GM21447 (cell line): ENCODE data around the gene DNM3.
"Not testable (repeated sequence)": the region's sequence is repeated elsewhere in the genome, so short reads cannot be mapped to it uniquely, and the experiment has no call there.

ENCODE experiments used
- ATAC-seq: cut with Tn5 transposase; IDR thresholded peaks from one replicate; pipeline ENCODE4 v1.9.1; 2021; ENCODE audit not compliant: unreplicated experiment

Gene DNM3

GRCh38 chr1:172018727-172019311 is 177.5 kb downstream of the DNM3 start:
- ATAC-seq = no peak

DNA sequence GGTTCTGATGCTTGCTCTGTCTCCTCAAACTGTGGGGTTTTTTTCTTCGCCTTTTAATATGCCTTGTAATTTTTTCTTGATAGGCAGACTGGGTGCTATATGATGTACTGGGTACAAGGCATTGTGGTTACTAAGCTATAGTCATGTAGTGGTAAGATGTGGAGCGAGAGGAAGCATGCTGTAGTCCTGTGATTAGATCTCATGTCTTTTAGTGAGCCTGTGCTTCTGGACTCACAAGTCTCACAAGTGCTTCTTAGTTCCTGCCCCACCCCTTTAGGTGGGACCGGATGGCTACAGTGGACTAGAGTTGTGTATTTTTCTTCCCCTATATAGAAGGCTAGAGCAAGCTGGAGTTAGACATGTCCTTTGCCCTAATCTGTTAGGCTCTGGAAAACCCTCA is 178.7 kb downstream of the DNM3 start:
- no peak for ATAC-seq

DNA sequence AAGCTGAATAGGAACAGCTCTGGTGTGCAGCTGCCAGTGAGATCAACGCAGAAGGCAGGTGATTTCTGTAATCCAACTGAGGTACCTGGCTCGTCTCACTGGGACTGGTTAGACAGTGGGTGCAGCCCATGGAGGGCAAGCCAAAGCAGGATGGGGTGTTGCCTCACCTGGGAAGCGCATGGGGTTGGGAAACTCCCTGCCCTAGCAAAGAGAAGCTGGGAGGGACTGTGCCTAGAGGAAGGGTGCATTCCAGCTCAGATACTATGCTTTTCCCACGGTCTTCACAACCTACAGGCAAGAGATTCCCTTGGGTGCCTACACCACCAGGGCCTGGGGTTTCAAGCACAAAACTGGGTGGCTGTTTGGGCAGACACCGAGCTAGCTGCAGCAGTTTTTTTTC is 183.2 kb downstream of the DNM3 start:
- no peak for ATAC-seq

DNA sequence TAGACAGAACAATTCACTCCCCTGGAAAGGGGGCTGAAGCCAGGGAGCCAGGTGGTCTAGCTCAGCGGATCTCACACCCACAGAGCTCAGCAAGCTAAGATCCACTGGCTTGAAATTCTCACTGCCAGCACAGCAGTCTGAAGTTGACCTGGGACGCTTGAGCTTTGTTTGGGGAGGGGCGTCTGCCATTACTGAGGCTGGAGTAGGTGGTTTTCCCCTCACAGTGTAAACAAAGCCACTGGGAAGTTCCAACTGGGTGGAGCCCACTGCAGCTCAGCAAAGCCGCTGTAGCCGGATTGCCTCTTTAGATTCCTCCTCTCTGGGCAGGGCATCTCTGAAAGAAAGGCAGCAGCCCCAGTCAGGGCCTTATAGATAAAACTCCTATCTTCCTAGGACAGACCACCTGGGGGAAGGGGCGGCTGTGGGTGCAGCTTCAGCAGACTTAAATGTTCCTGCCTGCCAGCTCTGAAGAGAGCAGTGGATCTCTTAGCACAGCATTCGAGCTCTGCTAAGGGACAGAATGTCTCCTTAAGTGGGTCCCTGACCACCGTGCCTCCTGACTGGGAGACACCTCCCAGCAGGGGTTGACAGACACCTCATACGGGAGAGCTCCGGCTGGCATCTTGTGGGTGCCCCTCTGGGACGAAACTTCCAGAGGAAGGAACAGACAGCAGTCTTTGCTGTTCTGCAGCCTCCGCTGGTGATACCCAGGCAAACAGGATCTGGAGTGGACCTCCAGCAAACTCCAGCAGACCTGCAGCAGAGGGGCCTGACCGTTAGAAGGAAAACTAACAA is 183.8 kb downstream of the DNM3 start:
- not testable (repeated sequence) for ATAC-seq

GRCh38 chr1:172040466-172040865 is 199.2 kb downstream of the DNM3 start:
- no peak for ATAC-seq

- ATAC-seq = no peak
Measured at GRCh38 chr1:172041102-172041501, 199.8 kb downstream of the DNM3 start.

DNA sequence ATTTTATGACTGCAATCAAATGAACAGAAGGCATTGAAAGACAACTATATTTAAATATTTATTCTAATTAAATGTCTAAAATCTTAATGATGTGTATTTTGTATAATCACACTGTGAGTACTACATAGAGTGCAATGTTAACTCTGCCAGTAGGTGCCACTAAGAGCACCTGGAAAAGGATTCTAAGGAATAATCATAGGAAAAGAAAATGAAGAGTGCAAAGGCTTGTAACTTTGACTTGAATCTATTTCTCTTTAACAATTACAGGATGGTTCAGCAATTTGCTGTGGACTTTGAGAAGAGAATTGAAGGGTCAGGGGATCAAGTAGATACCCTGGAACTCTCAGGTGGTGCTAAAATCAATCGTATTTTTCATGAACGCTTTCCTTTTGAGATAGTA is 200.4 kb downstream of the DNM3 start:
- ATAC-seq = no peak

GRCh38 chr1:172043900-172044299 is 202.6 kb downstream of the DNM3 start:
- ATAC-seq = no peak

DNA sequence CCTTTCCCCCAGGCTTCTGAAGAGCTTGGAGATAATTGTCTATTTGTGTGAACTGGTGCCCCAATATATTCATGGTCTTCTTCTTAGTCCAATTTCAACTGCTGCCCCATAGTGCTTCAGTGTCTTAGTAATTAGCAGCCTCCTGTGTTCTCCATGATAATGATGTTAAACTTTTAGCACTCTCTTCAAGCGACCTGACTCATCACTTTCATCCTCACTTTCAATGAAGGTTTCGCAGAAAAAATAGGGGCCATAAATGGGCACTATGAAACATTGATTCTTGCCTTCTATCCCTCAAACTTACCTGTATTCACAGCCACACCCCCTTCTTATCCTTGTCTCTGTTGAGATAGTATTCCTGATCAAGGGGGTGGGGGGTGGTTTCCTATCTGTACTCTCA is 210.6 kb downstream of the DNM3 start:
- ATAC-seq = no peak

GRCh38 chr1:172054172-172054571 is 212.9 kb downstream of the DNM3 start:
- ATAC-seq = no peak

DNA sequence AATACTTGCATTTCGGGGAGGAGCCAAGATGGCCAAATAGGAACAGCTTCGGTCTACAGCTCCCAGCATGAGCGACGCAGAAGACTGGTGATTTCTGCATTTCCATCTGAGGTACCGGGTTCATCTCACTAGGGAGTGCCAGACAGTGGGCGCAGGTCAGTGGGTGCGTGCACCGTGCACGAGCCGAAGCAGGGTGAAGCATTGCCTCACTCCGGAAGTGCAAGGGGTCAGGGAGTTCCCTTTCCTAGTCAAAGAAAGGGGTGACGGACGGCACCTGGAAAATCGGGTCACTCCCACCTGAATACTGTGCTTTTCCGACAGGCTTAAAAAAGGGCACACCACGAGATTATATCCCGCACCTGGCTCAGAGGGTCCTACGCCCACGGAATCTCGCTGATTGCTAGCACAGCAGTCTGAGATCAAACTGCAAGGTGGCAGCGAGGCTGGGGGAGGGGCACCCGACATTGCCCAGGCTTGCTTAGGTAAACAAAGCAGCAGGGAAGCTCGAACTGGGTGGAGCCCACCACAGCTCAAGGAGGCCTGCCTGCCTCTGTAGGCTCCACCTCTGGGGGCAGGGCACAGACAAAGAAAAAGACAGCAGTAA is 214.6 kb downstream of the DNM3 start:
- not testable (repeated sequence) for ATAC-seq

DNA sequence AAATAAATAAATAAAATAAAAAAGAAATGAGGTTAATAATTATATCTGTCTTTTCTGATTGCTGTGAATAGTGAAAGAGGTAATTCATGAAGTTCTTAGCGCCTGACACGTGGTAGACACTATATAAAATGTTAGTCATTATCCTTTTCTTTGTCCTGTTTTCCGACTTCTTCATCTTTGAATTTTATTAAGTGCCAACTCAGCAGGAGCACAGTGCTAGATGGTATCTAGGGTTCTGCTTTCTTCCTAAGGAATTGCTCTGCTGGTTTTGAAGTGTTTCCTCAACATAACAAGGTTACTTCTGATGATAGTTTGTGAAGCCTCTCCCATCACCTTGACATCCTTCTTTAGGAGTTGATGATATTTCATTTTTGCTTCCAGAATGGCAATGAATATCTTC is 227.0 kb downstream of the DNM3 start:
- ATAC-seq = no peak

DNA sequence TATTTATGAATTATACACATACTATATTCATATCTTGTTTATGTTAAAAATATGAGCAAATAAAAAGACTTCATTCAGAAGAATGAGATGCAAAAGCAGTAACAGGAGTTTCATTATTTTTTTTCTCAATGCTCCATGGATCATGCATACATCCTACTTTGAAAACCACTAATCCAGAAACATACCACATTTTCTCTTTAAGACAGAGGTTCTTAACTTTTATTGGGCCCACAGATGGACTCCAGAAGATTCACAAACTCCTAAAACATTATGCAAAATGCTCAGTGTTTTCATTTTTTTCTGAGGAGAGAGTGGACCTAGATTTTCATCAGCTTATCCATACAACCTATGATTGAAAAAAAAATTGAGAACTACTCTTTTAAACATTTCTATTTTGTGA is 227.8 kb downstream of the DNM3 start:
- ATAC-seq = no peak

DNA sequence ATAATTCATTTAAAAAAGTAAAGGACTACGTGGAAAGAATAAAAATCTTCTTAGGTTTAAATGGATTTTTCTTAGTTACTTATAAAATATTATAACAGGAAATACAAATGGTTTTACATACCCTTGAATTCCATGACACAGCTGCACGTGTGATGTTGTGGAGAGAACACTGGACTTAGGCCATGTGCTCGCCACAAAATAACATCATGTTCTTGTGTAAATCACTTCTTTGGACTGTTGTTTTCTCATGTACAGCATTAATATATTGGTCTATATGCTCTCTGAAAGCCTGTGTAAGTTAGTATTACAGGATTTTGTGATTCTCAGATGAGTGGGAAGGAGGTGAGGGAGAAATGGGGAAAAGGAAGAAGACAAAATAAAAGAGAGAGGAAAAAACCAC is 228.2 kb downstream of the DNM3 start:
- no peak for ATAC-seq

DNA sequence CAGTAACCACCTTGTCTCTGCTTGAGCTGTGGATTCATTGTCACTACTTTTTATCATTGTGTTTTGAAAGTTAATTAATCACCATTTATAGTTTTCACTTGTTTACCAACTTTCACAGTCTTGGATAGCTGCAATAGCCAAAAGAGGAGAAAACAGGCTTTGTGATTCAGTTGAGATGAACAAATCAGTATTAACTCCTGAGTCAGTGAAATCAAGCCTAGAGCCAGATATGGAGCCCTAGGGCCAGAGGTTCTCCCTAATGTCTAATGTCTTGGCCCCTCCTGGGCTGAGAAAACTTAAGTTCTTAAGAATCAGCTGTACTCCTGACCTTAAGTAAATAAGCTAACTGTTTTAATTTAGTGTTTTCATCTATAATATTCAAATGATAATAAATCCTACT is 228.8 kb downstream of the DNM3 start:
- ATAC-seq = no peak

DNA sequence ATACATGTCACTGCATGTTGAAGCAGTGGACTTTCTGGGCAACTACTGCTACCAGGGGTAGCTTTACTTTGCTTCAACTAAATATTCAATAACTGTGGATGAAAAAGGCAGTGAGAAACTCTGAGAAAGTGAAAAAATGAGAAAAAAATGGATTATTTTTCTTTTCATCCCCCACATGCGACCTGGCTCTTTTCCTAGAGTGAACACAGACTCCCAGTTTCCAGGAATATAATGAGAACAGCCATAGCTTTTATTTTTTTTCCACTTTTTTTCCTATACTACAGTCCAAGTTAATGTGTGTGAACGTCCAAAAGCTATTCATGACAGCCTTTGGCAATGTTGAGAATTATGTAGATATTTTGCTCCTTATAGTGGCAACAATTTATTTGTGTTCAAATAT is 230.4 kb downstream of the DNM3 start:
- no peak for ATAC-seq

GRCh38 chr1:172079859-172080258 is 238.6 kb downstream of the DNM3 start:
- ATAC-seq = not testable (repeated sequence)

DNA sequence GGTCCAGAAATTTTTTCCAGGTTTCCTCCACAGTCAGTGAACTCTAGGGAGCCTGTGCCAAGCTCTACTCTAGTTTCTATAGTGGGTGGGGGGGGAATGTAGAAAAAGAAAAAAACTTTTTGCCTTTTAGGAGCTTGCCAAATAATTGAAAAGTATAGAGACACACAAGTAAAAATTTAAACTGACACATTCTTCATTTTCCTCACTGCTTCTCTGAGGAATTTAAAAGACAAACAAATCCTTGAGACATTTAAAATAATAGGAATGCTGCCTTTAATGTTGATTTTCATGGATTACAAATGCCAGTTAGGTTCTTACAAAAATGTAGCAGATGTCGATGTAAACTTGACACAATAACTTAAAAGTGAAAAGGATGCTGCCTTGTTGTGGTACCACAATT is 241.9 kb downstream of the DNM3 start:
- ATAC-seq = no peak

GRCh38 chr1:172084876-172085275 is 243.6 kb downstream of the DNM3 start:
- ATAC-seq = no peak

DNA sequence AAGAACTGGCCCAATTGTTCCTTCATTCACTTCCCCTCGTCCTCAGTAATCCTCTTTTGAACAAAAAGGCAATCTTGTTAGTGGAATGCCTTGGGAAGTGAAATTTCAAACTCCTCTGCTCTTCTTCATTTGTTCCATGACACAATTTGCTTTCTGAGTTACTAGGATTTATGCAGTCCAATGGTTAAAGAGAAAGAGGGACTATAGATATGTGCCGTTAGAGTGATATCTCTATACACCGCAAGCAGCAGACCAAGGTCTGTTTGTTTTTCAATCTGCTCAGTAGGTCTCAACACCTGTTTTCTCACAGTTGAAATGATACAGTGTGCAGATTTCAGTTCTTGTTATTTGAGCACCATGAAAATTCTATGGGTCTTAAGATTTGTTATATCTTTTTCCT is 244.0 kb downstream of the DNM3 start:
- ATAC-seq = no peak

GRCh38 chr1:172086137-172086536 is 244.8 kb downstream of the DNM3 start:
- no peak for ATAC-seq

- ATAC-seq = no peak
Measured at GRCh38 chr1:172088256-172088655, 247.0 kb downstream of the DNM3 start.
